Femur (tissue), 1 donor: ENCODE results near the gene TTK.
A peak's percentile ranks its signal among the peaks of the same experiment; 100 is the strongest.

ENCODE experiments used
- DNase-seq: peaks from one replicate; pipeline ENCODE4 v3.0.0-alpha.2; 2017

Gene TTK

GRCh38 chr6:80004173-80005072 lies at the start of gene TTK:
Gene TTK, plus strand, starts transcription at chr6:80004649. Its CDS starts 1,195 bp downstream, at chr6:80005844.
- DNase-seq = peak; percentile 96

GRCh38 chr6:79954849-79955248 lies 49.6 kb upstream of the TTK start:
- DNase-seq = no peak

- no peak for DNase-seq
Observed at GRCh38 chr6:79964607-79965081, 39.8 kb upstream of the TTK start.

- DNase-seq = no peak
Observed at GRCh38 chr6:79967178-79967577, 37.3 kb upstream of the TTK start.

DNA sequence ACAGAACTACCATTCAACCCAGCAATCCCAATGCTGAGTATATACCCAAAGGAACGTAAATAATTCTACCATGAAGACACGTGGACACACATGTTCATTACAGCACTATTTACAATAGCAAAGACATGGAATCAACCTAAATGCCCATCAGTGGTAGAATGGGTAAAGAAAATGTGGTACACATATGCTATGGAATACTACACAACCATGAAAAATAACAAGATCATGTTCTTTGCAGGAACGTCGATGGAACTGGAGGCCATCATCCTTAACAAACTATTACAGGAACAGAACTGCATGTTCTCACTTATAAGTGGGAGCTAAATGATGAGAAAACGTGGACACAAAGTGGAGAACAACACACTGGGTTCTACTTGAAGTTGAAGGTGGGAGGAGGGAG lies 34.7 kb upstream of the TTK start:
- no peak for DNase-seq

DNA sequence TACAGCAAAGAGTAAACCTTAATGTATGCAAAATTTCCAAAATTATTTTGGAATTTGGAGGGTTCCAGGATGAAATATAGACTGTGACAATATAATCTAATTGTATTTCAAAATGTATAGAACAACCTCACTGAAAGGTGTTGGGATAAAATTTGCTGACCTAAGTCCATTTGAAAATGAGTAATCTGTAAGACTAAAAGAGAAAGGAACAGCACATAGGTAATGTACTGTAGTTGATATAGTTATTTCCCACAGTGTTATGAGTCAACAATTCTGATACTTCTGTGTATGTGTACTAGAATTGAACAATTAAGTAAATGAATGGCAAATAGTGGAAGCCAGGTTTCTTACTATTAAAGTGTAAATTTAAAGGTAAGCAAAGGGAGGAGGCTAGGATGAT lies 33.3 kb upstream of the TTK start:
- DNase-seq = no peak

- DNase-seq = no peak
Observed at GRCh38 chr6:79981652-79982051, 22.8 kb upstream of the TTK start.

DNA sequence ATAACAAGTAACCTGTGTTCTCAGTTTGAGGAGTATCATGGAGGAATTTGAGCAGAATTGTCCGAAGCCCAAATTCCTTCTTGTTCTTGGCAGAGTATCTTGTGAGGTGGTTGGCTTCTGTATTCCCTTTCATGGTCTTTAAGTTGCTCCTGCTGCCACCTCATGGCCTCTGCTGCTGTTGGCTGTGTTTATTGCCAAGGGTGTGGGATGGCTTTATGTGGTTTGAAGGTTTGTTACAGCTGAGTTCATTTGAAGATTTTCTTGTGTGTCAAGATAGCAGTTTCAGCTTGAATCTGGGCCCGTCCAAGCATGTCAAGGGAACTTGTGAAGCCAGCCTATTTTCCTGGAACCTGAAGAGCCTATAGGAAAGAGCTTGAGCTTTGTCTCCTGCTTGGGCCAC lies 20.2 kb upstream of the TTK start:
- peak; percentile 23 for DNase-seq

- no peak for DNase-seq
Observed at GRCh38 chr6:79985128-79985527, 19.3 kb upstream of the TTK start.

DNA sequence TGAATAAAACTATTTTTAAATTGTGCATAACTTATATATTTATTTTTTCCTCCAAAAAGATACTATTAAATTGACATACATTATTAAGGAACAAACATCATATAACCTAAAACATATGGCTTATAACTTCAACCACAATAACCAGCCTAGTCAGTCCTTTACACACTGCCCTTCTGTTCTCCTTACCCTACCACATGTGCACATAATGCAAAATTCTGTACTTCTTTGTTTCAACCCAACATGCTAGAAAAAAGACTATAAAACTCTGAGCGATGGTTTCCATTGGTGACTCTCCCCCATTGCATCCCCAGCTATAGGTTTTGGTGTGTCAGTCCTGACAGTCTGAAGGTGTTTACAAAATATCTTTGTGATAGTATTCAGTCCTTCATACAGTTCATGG lies 14.8 kb upstream of the TTK start:
- DNase-seq = no peak

- DNase-seq = no peak
Observed at GRCh38 chr6:79993012-79993910, 11.2 kb upstream of the TTK start.

GRCh38 chr6:79993911-79994309 lies 10.5 kb upstream of the TTK start:
- no peak for DNase-seq

GRCh38 chr6:79997728-79998127 lies 6.7 kb upstream of the TTK start:
- DNase-seq = no peak

- DNase-seq = no peak
Observed at GRCh38 chr6:80001337-80001736, 3.1 kb upstream of the TTK start.

DNA sequence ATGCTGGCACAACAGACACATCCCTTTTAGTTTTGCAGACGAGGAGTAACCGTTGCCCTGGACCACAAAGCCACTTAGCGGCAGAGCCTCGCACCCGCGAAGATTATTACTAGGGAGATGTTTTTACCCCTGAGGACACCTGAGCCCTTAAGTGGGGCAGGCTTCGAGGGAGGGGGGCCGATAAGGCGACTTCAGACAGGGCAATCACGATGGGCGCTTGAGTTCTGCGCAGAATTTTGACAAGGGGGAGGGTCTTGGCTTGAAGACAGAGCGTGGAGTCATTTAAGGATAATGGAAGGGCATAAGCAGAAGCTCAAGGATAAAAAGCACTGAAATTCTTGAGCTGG lies 650 bp upstream of the TTK start:
- peak; percentile 64 for DNase-seq

DNA sequence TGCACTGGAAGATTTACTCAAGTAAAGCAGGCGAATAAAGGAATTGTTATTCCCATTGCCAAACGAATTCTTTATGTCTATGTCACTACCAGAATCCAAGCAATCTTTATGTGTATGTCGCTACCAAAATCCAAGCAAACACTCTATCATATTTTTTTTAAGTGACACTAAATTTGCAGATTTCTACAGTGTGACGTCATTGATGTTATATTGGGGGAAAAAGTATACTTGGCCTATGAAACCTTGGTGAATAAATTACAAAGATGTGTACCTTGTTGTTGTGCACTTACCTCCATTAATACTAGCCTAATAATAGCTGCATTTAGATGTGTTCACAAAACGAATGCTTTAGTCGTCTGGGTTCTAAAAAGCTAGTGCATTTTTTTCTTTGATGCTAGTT lies 957 bp downstream of the TTK start:
- no peak for DNase-seq

DNA sequence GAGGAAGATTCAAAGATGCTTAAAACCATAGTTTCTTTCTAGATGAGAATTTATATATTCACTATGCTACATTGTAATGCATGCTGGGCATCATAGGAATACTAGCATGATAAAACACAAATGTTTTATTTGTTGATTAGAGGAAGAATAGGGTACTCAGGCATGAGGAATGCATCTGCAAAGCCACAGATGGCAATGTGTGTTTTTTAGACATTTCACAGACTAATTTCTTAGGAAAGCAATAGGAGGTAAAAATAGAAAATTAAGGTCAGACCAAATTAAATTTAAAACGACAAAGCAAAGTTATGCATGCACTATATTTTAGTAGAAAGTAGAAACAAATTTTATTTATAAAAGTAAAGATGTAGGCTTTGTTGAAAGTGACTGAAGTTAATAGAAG lies 2.1 kb downstream of the TTK start:
- no peak for DNase-seq

- no peak for DNase-seq
Observed at GRCh38 chr6:80009531-80009930, 5.1 kb downstream of the TTK start.

DNA sequence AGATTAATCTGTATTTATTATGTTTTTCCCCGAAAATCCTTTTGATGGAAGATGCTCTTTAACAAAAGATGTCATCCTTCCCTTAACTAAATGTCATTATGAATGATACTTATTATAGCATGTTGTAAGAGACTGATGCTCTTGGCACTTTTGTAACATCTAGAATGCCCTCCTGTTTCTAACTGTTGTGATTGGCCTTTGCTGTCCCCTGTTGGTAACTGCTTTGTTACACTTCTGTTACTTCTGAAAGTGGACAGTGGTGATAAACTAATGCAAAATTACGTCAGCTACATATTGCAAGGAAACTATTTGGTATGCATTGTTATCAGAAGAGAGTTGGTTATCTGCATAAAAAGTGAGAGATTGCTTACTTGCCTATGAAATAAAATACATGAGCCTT lies 5.8 kb downstream of the TTK start:
- no peak for DNase-seq

- no peak for DNase-seq
Observed at GRCh38 chr6:80015839-80016435, 11.5 kb downstream of the TTK start.

DNA sequence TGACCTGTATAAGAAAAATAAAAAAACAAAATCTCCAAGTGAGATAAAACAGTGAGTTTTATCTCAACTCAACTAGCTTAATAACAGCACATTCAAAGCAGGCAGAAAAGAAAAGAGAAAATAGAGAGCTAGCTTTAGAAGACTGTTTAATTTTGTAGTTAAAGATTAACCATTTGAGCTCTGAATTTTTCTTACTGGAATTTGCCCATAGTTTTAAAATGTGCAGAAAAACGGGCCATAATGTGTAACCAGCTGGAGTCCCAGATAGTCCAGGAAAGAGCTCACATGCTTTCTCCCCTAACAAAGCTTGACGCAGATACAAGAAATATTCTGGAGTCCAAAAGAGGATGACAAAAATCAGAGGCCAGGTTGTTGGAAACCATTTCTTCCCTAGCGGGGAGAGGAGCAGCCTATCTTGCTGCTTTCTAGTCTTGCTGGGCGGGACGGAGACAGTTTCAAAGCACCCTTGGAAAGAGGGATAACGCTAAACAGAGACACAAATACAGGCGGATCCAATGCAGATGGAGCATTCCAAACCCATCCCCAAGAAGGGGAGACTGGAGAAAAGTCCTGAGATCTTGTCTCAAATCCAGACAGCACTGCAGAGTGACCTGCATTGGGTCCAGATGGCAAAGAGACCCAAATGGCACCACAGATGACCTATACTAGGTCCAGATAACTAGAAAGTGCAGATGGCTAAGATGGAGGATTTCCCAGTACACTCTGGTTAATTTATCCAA lies 16.1 kb downstream of the TTK start:
- no peak for DNase-seq

- no peak for DNase-seq
Observed at GRCh38 chr6:80021131-80021530, 16.7 kb downstream of the TTK start.

- DNase-seq = no peak
Observed at GRCh38 chr6:80021591-80021990, 17.1 kb downstream of the TTK start.
